ENCODE data around the gene KRTAP5-10.
"Not testable (repeated sequence)": the region's sequence is repeated elsewhere in the genome, so short reads cannot be mapped to it uniquely, and the experiment has no call there.

KRTAP5-10 gene, protein sequence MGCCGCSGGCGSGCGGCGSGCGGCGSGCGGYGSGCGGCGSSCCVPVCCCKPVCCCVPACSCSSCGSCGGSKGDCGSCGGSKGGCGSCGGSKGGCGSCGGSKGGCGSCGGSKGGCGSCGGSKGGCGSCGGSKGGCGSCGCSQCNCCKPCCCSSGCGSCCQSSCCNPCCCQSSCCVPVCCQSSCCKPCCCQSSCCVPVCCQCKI

DNA sequence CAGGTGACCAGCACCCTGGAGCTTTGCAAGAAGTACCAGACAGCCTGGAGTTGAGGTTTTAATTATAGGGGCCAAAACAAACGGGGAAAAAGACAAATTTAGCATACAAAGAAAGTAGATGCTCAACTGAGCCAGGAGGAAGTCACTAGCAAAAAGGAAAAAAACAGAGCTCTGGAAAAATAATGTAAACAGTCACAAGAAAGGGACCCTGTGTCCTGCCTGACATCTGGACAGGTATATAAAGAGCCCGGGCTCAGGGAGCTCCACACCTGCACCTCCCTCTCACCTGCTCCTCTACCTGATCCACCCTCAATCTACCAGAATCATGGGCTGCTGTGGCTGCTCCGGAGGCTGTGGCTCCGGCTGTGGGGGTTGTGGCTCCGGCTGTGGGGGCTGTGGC is at the start of gene KRTAP5-10:
KRTAP5-10 (plus strand) TSS at position 301 of the 400 bp plus-strand sequence; CDS start at position 326, 25 bp downstream.
- DNase-seq, result no peak

DNA sequence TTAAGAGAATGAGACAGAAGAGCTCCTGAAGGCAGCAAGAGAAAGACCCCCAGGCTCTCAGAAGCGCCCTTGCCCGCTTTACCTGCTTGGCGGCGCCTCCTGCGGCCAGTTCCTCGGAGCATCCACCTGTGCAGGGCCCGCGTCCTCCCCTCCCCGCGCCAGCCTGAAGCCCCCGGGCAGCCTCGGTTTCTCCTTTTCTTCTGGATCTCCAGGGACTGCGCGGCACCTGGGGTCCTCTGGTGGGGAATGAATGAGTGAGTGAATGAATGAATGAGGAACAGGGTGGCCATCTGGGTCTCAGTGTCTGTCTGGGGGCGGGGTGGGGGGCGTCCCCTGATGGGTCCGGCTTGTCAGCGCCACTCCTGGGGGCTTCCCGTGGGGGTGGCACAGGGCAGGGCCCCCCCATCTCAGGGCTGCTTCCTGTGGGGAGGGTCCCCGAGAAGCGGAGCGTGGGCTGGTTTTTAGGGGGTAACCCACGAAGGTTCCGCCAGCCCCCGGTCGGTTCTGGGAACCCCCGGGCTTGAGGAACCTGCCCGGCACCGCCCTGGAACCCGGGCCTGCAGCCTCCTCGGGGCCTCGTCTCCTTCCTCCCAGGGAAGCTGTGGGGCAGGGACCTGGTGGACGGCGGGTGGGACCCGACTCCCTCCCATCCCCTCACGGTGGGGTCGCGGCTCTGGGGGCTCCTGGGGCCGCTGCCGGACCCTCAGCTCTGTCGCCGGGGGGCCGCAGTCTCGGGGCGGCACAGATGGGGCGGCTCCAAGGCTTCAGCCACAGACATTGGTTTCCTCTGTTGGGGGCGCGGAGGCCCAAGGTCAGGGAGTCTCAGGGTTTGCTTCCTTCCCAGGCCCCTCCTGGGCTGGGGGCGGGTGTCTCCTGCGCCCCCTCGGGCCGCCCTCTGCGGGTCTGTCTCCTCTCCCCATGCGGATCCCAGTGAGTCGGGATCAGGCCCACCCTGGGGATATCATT is 46.6 kb upstream of the KRTAP5-10 start:
- no peak for DNase-seq

DNA sequence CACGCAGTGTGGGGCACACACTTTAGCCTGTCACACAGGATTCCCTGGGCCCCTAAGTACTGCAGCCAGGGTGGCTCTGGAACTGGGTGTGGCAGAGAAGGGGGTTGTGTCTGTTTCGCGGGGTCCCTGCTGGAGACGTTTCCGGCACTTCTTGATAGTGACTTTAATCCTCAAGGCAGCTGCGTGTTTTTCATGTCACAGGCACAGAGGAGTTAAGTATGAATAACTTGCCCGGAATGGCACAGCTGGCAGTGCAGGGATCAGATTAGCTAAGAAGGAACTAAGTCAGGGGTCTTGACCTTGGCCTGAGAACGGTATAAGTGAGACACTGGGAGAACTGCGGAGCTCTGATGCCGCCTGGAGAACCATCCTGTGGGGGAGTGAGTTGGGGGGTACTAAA is 45.8 kb upstream of the KRTAP5-10 start:
- no peak for DNase-seq

DNA sequence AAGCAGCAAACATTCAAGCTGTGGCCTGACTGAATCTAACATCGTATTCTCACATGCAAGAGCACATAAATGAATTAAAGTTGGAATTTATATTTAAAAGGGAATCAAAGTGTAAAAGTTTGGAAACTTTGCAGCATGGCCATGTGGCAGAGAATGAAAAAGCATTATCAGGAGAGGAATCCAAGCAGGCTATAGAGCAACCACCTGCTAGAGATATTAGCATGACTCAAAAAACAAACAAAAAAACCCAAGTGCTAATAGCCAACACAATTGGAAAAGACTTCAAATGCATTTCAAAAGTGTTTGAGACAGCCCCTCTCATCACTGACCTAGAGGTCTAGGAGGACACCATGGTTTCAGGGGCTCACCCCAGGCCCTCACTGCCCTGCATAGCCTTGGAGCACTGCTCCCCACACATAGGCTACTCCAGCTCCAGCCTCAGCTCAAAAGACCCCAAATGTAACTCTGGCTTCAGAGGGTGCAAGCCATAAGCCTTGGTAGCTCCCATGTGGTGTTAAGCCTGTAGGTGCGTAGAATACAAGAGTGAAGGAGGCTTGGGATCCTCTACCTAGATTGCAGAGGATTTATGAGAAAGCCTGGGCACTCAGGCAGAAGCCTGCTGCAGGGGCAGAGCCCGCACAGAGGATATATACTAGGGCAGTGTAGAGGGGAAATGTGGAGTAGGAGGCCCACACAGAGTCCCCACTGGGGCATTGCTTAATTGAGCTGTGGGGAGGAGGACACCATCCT is 40.0 kb upstream of the KRTAP5-10 start:
- DNase-seq, result no peak

DNA sequence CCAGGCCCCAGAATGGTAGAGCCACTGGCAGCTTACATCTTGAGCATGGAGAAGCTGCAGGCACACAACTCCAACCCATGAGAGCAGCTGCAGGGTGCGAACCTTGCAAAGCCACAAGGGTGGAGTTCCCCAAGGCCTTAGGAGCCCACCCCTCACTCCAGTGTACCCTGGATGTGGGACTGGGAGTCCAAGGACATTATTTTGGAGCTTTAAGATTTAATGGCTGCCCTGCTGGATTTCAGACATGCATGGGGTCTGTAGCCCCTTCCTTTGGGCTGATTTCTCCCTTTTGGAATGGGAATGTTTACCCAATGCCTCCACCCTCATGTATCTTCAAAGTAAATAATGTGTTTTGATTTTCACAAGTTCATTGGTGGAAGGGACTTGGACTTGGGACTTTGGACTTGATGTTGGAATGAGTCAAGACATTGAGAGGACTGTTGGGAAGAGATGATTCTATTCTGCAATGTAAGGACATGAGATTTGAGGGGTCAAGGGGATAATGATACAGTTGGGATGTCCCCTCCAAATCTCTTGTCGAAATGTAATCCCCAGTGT is 39.3 kb upstream of the KRTAP5-10 start:
- DNase-seq, result no peak

DNA sequence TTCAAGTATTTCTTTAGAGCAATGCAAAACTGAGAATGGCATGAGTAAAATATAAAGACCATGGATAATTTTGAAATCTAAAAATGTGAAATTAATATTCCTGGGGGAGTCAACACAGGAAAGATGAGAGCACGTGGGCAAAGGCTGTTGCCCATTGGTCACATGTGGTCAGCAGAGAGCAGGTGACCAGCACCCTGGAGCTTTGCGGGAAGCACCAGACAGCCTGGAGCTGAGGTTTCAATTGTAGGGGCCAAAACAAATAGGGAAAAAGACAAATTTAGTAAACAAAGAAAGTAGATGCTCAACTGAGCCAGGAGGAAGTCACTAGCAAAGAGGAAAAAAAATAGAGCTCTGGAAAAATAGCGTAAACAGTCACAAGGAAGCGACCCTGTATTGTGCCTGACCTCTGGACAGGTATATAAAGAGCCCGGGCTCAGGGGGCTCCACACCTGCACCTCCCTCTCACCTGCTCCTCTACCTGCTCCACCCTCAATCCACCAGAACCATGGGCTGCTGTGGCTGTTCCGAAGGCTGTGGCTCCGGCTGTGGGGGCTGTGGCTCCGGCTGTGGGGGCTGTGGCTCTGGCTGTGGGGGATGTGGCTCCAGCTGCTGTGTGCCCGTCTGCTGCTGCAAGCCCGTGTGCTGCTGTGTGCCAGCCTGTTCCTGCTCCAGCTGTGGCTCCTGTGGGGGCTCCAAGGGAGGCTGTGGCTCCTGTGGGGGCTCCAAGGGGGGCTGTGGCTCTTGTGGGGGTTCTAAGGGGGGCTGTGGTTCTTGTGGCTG is 38.4 kb upstream of the KRTAP5-10 start, which contains the start of gene KRTAP5-7:
KRTAP5-7 (plus strand) TSS at position 472 of the 780 bp plus-strand sequence; CDS start at position 506, 34 bp downstream.
- not testable (repeated sequence) for DNase-seq

DNA sequence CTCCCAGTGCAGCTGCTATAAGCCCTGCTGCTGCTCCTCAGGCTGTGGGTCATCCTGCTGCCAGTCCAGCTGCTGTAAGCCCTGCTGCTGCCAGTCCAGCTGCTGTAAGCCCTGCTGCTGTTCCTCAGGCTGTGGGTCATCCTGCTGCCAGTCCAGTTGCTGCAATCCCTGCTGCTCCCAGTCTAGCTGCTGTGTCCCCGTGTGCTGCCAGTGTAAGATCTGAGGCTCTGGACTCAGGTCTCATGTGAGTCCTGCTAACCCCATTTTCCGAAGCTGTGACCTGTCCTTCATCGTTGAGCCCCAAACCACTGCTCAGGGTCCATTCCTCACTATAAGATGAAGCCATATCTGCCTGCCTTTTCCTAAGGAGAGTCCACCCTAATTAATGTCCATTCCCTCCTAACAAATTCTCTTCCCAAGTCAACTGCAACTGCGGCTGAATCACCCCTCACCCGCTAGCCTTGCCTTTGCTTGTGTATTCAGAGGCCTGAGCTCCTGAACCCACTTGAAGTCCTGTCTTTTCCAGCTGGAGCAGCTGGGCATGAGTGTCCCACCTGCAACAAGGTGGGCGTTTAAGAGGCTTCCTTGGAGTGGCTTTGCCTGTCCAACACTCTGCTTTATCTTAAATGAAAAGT is 37.7 kb upstream of the KRTAP5-10 start:
- no peak for DNase-seq

DNA sequence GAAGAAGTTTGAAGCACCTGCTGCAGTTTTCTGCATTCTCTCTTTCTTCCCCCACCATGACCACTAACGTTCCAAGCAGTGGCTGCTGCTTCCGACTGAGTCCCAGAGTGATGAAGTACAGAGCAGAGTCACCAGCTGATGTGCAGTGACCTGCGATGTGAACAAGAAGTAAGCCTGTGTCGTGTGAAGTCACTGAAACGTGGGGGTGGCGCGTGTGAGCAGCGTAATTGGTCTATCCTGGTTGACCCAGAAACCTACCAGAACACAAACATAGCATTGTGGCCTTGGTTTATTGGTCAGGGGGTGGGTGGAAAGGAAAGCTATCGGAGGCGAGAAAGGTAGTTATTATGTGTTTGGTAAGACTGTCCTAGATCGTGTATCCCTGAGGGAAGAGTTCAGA is 34.8 kb upstream of the KRTAP5-10 start:
- DNase-seq, result no peak

DNA sequence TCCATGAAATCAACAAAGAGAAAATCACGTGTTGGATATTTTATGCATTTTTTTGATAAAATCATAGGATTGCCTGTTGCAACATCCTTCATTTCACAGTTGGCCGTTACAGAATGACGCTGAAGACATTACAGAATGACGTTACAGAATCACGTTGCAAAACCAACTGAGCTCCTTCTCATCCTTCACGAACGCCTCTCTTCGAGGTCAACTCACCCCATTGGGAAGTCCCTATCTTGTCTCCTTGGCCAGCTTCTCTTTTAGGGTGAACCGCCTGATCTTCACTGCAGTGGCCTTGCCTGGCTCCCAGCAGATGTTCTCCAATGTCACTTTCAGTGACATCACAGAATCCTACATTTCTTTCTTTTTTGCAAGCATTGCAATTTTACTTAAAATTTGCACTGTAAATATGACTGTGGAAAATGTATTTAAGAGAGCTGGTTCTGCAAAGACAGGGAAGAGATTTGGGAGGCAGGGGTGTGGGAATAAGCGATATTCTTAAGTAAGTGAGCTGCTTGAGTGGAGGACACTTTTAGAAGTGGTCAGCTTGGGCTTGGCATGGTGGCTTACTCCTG is 33.2 kb upstream of the KRTAP5-10 start:
- DNase-seq, result no peak

DNA sequence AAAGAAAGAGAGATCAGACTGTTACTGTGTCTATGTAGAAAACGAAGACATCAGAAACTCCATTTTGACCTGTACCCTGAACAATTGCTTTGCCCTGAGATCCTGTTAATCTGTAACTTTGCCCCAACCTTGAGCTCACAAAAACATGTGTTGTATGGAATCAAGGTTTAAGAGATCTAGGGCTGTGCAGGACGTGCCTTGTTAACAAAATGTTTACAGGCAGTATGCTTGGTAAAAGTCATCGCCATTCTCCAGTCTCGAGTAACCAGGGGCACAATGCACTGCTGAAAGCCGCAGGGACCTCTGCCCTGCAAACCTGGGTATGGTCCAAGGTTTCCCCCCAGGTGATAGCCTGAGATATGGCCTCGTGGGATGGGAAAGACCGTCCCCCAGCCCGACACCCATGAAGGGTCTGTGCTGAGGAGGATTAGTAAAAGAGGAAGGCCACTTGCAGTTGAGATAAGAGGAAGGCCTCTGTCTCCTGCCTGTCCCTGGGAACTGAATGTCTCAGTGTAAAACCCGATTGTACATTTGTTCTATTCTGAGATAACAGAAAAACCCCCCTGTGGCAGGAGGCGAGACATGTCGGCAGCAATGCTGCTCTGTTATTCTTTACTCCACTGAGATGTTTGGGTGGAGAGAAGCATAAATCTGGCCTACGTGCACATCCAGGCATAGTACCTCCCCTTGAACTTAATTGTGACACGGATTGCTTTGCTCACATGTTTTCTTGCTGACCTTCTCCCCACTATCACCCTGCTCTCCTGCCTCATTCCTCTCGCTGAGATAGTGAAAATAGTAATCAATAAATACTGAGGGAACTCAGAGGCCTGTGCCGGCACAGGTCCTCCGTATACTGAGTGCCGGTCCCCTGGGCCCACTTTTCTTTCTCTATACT is 30.4 kb upstream of the KRTAP5-10 start:
- DNase-seq, result not testable (repeated sequence)

DNA sequence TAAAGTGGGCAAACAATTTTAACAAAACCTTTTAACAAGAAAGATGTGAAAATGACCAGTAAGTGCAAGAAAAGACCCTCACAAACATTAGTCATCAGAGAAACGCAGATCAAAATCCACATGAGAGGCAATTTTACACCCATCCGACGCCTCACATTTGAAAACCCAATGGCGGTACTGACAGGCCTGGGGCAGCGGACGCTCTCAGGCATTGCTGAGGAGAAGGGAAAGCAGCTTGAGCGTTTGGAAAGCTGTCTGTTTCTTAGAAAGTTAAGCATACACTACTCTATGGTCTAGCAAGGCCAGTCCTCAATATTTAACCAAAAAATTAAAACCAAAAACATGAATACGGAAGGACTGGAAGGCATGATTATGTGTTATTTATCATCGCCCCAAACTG is 29.5 kb upstream of the KRTAP5-10 start:
- no peak for DNase-seq

DNA sequence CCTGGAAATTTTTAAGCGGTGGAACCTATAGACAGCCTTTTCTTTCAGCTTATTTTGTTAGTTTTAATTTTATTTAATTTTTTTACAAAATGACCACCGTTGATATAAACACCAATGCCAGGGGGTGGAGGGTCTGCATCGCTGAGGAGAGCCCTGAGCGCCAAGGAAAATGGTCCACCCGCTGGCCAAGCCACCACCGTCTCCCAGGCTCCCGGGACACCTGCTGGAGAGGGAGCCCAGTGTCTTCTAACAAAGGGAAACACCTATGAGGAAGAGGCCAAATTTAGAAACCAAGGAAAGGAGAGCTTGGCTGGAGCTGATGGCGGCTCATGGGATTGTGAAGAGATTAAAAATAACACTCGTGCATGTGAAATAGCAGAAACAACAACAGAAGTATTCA is 27.8 kb upstream of the KRTAP5-10 start:
- no peak for DNase-seq

DNA sequence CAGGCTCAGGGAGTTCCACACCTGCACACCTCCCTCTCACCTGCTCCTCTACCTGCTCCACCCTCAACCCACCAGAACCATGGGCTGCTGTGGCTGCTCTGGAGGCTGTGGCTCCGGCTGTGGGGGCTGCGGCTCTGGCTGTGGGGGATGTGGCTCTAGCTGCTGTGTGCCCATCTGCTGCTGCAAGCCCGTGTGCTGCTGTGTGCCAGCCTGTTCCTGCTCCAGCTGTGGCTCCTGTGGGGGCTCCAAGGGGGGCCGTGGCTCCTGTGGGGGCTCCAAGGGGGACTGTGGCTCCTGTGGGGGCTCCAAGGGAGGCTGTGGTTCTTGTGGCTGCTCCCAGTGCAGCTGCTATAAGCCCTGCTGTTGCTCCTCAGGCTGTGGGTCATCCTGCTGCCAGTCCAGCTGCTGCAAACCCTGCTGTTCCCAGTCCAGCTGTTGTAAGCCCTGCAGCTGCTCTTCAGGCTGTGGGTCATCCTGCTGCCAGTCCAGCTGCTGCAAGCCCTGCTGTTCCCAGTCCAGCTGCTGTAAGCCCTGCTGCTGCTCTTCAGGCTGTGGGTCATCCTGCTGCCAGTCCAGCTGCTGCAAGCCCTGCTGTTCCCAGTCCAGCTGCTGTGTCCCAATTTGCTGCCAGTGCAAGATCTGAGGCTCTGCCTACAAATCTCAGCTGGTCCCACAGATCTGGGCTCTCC is 27.2 kb upstream of the KRTAP5-10 start, which contains the start of gene KRTAP5-8:
KRTAP5-8 (plus strand) TSS at position 49 of the 689 bp plus-strand sequence; CDS start at position 80, 31 bp downstream.
- not testable (repeated sequence) for DNase-seq

DNA sequence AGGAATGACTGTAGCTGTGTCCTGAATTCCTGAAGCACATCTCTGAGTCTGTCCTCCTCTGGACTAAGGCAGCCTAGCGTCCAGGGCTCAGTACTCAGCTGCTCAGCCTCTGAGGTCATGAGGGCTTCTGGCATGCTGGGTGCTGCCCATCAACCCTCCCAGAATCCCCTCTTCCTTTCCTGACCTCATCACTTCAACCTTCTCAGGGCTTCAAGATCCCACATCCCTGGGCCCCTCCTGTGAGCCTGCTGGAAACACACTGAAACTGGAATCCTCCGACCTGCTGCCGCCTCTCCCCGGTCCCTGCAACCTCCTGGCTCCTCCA is 26.7 kb upstream of the KRTAP5-10 start:
- no peak for DNase-seq

DNA sequence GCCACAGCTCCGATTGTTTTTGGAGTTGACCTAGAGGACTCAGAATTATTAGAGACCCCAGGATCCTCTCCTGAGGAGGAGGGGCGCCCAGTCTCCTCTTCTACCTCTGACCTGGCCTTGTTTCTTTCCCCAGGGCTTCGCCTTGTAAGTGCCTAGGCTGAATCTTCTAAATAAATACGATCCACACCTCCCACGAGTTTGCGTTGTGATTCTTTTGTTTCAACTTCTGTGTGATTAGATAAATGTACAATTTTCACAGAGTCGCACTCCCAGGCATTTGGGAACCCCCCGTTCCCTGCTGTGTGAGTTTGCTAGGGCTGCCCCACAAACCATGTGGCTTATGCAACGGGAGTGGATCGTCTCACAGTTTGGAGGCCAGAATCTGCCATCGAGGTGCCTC is 26.3 kb upstream of the KRTAP5-10 start:
- no peak for DNase-seq

DNA sequence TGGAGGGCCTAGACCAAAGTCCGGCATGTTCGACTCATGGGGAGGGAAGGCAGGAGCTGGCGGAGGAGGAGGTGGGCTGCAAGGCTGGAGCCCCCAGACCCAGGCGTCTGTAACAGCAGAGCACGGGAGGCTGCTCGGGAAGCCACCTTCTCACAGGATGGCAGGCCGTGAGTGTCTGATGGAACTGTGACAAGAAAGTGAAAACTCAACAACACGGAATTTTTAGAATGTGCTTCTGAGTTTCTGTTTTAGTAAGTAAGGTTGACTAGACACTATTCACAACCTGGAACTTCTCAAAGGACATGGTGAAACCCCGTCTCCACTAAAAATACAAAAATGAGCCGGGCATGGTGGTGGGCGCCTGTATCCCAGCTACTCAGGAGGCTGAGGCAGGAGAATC is 25.4 kb upstream of the KRTAP5-10 start:
- DNase-seq, result not testable (repeated sequence)

DNA sequence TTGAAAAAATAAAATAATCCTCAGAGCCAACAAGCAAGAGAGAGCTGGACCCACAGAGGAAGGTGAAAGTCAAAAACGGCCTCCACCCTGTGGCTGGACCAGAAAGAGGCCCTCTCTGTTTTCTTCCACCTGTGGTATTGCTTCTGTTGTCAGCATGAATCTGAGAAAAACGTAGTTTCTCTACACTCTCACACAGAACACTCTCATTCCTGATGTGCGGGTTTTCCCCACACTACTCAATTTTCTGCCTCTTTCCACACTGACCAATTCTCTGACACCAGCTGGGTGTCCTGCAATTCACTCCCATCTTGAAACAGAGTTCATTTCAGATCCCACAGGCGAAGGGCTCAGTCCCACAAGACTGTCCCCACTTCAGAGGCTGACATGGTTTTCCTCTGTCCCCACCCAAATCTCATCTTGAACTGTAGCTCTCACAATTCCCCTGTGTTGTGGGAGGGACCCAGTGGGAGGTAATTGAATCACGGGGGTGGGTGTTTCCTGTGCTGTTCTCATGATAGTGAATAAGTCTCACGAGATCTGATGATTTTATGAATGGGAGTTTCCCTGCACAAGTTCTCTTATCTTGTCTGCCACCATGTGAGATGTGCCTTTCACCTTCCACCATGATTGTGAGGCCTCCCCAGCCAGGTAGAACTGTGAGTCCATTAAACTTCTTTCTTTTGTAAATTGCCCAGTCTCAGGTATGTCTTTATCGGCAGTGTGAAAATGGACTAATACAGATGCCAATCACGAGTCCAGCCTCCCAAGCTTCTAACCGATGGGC is 24.6 kb upstream of the KRTAP5-10 start:
- not testable (repeated sequence) for DNase-seq

DNA sequence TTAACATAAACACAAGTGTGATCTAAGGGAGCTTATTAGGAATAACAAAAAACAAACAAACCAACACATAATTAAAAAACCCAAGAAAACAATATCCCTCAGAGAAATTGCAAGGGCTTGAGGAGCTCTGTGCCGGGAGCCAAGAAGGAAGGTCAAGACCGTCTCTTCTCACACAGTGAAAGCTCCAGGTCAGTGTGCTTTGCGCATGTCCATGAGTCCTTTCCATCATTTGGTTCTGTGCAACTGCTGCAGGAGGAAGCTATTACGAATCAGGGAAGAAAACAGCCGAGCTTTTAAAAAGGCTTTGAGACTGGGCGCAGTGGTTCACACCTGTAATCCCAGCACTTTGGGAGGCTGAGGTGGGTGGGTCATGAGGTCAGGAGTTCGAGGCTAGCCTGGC is 23.0 kb upstream of the KRTAP5-10 start:
- DNase-seq, result no peak
